Neutrophil (primary cell): Measurements from ENCODE around the gene NUP210.

Source experiments
- H3K27ac ChIP-seq: fragments of 200-600 bp; sonication (generic); 2 replicates; pipeline ENCODE4 v1.5.1; 2016; ENCODE audit warnings: mild to moderate bottlenecking, moderate library complexity
- H3K27me3 ChIP-seq: fragments of 200-600 bp; sonication (generic); 2 replicates; pipeline ENCODE4 v1.6.0; 2016; ENCODE audit warnings: mild to moderate bottlenecking
- H3K36me3 ChIP-seq: fragments of 200-600 bp; sonication (generic); 2 replicates; pipeline ENCODE4 v1.5.1; 2017
- H3K4me1 ChIP-seq, 2 experiments: fragments of 200-600 bp in 1 of 2; sonication (generic) in 1 of 2; 1 replicate in 1 of 2; 2 replicates in 1 of 2; pipeline versions ENCODE4 v1.5.1 to v1.6.1; 2013 to 2016; ENCODE audit warnings: low read depth in 1 of 2, low read length in 1 of 2, mild to moderate bottlenecking in 1 of 2, moderate library complexity in 1 of 2; ENCODE audit not compliant: control insufficient read depth in 1 of 2, insufficient read depth in 1 of 2
- H3K4me3 ChIP-seq, 2 experiments: fragments of 200-600 bp in 1 of 2; sonication (generic) in 1 of 2; 1 replicate in 1 of 2; 2 replicates in 1 of 2; pipeline ENCODE4 v1.5.1; 2013 to 2016; ENCODE audit warnings: low read depth in 1 of 2, low read length in 1 of 2, mild to moderate bottlenecking in 1 of 2, moderate library complexity in 1 of 2
- H3K9me3 ChIP-seq: fragments of 200-600 bp; sonication (generic); 2 replicates; pipeline ENCODE4 v1.5.1; 2016
- TF ChIP-seq, protein P1 (sequence below): fragments of 200-600 bp; sonication (generic); IDR thresholded peaks from 2 replicates; pipeline ENCODE4 v1.5.1; 2016; ENCODE audit warnings: antibody characterized with exemption

Gene NUP210

DNA sequence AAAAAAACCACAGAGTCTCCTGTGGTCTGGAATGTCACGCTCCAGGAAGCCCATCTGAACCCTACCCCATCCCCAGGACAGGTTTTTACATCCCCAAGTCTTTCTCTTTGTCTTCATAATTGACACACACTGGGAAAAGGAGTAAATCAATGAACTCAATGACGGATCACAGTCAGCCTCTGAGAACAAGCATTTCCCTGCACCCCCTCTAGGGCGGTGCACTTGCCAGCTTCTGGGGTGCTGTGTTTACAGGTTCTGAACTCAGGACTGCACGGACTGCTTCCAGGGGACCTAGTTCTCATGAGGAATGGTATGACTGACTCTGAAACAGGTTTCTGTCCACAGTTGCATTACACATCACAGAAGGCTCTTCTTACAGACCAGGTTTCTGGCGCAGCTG is 81.1 kb downstream of the NUP210 start:
- H3K27me3 ChIP-seq: no peaks in the 10 kb centered on the region
- H3K36me3 ChIP-seq: peaks cover 90% of the 10 kb centered on the region
- TF ChIP-seq, protein P1, sequence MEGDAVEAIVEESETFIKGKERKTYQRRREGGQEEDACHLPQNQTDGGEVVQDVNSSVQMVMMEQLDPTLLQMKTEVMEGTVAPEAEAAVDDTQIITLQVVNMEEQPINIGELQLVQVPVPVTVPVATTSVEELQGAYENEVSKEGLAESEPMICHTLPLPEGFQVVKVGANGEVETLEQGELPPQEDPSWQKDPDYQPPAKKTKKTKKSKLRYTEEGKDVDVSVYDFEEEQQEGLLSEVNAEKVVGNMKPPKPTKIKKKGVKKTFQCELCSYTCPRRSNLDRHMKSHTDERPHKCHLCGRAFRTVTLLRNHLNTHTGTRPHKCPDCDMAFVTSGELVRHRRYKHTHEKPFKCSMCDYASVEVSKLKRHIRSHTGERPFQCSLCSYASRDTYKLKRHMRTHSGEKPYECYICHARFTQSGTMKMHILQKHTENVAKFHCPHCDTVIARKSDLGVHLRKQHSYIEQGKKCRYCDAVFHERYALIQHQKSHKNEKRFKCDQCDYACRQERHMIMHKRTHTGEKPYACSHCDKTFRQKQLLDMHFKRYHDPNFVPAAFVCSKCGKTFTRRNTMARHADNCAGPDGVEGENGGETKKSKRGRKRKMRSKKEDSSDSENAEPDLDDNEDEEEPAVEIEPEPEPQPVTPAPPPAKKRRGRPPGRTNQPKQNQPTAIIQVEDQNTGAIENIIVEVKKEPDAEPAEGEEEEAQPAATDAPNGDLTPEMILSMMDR: no peak
- no peaks in the 10 kb centered on the region for H3K9me3 ChIP-seq
- H3K27ac ChIP-seq: no peak overlapping the region
- no peak overlapping the region for H3K4me3 ChIP-seq
- peaks cover 0 to 4% of the 10 kb centered on the region in 2 experiments for H3K4me1 ChIP-seq

DNA sequence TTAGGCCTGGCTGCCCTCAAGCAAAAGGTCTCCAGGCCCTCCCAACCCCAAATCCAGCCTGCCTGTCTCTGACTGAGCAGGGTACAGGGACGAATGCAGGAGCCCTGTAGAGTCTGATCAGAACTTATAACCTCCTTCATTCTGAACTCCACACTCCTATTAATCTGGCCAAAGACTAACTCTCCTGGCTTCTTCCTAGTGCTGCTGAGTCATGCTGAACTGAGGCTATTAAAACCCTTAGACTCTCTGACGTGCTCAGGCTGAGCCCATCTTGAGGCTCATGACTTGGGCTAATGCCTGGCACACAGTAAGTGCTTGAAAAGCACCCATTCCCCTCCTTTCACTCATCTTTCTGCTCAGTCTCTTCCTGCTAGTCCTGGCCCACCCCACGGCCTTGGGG is 81.9 kb downstream of the NUP210 start:
- no peaks in the 10 kb centered on the region for H3K27me3 ChIP-seq
- H3K4me3 ChIP-seq: no peak overlapping the region
- H3K4me1 ChIP-seq: peaks cover 0 to 4% of the 10 kb centered on the region in 2 experiments
- peaks cover 90% of the 10 kb centered on the region for H3K36me3 ChIP-seq
- H3K27ac ChIP-seq: no peak overlapping the region
- no peaks in the 10 kb centered on the region for H3K9me3 ChIP-seq
- TF ChIP-seq, protein P1: no peak

DNA sequence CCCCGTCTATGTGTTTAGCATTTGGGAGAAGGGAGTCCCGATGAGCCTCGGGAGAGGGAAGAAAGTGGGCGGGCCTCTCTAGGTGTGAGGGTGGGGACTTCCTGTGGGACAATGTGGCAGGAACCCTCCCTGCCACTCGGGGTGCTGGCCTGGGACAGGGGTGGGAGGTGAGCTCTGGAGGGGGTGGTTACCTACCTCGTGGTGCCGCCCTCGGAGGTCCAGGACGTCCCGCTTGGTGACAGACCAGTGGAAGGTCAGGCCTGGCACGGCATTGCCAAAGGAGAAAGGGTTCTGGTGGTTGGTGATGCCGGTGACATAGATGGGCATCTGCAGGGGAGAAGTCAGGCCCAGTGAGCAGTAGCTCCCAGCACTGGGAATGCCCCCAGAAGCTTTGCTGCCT is 83.5 kb downstream of the NUP210 start:
- H3K4me1 ChIP-seq: no peaks in the 10 kb centered on the region
- H3K4me3 ChIP-seq: no peak overlapping the region
- no peak overlapping the region for H3K27ac ChIP-seq
- TF ChIP-seq, protein P1: no peak
- no peaks in the 10 kb centered on the region for H3K9me3 ChIP-seq
- no peaks in the 10 kb centered on the region for H3K27me3 ChIP-seq
- H3K36me3 ChIP-seq: peaks cover 100% of the 10 kb centered on the region

DNA sequence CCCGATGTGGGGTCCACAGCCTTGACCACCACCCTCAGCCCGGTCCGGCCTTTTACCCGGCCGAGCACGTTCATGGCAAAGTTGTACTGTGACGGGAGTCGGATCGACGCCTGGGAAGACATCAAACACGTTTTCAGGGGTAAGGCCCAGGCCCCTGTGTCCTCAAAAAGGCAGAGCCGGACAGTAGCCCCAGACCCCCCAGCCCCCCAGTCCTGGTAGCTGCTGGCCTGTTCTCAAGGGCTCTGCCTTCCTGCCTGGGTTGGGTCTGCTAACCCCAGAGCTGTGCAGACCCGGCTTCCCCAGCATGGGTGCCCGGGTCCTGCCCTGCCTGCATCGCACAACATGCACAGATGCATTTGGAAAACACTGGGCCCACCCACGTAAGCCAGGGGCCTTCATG is 84.6 kb downstream of the NUP210 start:
- H3K4me1 ChIP-seq: no peaks in the 10 kb centered on the region
- TF ChIP-seq, protein P1: no peak
- H3K36me3 ChIP-seq: peaks cover 100% of the 10 kb centered on the region

DNA sequence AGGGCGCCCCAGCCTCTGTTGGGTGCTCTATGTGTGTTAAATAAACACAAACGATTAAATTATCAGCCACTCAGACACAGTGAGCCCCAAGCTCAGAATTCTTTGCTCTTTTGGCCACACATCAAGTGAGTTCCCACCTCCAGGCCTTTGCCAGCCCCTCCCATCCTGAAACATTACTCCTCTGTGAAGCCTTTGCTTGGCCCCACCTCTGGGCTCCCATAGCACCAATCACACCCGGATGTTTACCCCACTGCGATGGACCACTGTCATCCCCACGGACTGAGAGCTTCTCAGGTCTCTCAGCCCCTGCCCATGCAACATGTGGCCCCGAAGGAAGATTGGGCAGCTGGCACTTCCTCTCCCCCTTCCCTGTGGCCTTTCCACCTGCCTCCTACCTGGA is 85.1 kb downstream of the NUP210 start:
- TF ChIP-seq, protein P1: no peak
- Histone ChIP-seq H3K36me3 (peaks cover 100% of the 10 kb centered on the region), H3K9me3 (no peaks in the 10 kb centered on the region), H3K27ac (no peak overlapping the region), H3K4me3 (no peak overlapping the region), H3K27me3 (no peaks in the 10 kb centered on the region), H3K4me1 (no peaks in the 10 kb centered on the region)

More for the DNA sequence above, 84.6 kb downstream of the NUP210 start:
- H3K27me3 ChIP-seq: no peaks in the 10 kb centered on the region
- H3K9me3 ChIP-seq: no peaks in the 10 kb centered on the region
- H3K4me3 ChIP-seq: no peak overlapping the region
- no peak overlapping the region for H3K27ac ChIP-seq
